CMK (cell line): ENCODE measurements around the gene SRPK2.
"Not testable (repeated sequence)": the region's sequence is repeated elsewhere in the genome, so short reads cannot be mapped to it uniquely, and the experiment has no call there.

ENCODE experiments used
- DNase-seq: peaks from one replicate; pipeline ENCODE4 v3.0.0-alpha.2; 2010; ENCODE audit warnings: low read depth

SRPK2 gene

DNA sequence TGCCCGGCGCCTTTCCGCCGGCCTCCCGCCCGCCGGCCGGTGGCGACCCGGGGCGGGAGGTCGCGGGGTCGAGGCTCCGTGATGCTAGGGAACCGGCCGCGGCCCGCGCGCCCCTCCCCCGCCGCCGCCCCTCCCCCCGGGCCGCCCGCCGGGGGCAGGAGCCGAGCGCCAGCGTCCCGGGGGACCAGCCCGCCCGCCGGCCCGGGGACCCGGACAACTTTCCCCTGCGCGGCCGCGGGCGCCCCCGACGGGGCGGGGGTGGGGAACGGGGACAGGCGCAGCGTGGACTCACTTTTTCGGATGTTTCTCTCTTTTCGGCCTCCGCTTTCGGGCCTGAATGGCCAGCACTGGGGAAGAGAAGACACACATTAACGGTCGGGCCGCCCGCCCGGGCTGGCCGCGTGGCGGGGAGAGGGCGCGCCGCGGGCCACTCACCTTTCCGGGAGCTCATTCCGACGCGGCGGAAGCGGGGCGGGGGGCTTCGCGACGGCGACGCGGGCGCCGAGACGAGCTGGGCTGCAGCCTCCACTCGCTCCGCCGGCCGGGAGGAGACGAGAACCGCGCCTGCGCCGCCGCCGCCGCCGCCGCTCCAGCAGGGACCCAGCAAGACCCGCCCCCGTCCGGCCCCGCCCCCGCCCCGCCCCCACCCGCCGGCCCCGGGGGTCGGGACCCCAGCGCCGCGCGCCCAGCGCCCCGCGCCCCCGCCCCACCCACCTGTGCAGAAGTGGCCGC, at the start of gene SRPK2:
Gene SRPK2 (minus strand): TSS at position 566 of the 732 bp plus-strand sequence.
- peak; percentile 9 for DNase-seq

DNA sequence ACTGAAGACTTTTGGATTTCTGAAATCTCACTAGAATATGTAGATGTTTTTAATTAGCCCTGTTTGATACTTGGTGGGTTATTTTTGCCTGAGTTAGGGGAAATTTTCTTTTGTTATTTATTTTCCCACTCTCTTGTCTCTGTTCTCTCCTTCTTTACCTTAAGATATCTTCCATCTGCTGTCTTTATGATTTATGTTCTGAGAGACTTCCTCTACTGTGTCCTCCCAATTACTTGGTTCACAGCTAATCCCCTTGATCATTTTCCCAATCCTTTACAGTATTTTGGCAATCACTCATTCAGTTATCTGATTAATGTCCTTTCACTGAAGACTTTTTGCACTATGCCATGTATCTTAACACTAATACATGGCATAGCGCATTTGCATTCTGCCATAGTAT, 49.5 kb upstream of the SRPK2 start:
- no peak for DNase-seq

DNA sequence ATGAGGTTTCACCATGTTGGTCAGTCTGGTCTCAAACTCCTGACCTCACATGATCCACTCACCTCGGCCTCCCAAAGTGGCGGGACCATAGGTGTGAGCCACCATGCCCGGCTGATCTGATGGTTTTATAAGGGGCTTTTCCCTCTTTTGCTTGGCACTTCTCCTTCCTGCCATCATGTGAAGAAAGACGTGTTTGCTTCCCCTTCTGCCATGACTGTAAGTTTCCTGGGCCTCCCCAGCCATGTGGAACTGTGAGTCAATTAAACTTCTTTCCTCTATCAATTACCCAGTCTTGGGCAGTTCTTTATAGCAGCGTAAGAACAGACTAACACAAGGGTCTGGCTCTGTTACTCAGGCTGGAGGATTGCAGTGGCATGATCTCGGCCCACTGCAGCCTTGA, 48.6 kb upstream of the SRPK2 start:
- not testable (repeated sequence) for DNase-seq

DNA sequence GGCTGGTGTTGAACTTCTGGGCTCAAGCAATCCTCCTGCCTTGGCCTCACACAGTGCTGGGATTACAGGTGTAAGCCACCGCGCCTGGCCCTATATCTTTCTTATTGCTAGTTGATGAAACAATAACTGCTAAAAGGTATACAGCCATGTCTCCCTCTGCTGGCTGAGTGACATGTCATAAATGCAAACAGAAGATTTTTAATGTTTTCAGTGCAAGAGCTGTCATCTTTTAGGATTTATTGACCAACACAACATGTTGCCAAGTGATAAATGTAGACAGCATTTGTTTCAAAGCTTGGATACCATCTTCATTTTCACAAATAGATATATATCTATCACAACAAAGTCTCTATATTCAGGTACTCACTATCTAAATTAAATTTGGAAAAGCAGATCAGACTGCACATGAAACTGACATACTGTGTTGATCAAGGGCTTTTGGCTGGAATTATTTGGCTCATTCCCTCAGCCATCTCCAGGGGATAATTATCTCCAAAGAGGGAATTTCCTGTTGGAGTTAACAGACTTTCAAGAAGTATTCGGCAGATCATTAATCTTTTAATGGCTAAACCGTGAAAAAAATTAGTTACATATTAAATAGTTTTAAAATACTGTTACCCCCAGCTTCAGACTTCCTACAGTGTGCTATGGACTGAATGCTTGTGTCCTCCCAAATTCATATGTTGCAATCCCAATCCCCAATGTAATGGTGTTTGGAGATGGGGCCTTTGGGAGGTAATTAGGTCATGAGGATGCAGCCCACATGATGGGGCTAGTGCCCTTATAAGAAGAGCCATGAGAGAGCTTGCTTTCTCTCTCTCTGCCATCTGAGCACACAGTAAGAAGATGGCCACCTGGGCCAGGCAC, 41.3 kb upstream of the SRPK2 start:
- no peak for DNase-seq

DNA sequence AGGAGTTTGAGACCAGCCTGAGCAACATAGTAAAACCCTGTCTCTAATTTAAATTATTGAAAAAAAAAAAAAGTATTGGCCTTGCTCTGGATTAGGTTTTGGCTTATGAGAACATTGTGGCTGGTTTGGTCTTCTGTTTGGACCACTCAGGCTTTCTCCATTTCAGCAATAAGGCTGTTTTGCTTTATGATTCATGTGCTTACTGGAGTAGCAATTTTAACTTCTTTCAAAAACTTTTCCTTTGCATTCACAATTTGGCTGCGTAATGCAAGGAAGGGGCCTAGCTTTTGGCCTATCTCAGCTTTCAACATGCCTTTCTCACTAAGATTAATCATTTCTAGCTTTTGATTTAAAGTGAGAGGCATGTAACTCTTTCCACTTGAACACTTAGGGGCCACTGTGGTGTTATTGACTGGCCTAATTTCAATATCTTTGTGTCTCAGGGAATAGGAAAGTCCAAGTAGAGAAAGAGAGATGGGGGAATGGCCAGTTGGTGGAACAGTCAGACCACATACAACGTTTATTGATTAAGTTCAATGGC, 38.0 kb upstream of the SRPK2 start:
- DNase-seq: no peak

DNA sequence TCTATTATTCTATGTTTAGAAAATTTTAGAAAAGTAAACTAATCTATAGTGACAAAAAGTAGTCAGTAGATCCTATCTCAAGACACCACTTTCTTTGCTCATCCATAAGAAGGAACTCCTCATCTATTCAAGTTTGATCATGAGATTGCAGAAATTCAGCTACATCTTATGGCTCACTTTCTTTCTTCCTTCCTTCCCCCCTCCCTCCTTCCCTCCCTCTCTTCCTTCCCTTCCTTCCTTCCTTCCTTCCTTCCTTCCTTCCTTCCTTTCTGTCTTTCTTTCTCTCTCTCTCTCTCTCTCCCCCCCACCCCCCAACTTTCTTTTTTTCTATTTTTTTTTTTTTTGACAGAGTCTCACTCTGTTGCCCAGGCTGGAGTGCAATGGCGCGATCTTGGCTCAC, 35.3 kb upstream of the SRPK2 start:
- no peak for DNase-seq

DNA sequence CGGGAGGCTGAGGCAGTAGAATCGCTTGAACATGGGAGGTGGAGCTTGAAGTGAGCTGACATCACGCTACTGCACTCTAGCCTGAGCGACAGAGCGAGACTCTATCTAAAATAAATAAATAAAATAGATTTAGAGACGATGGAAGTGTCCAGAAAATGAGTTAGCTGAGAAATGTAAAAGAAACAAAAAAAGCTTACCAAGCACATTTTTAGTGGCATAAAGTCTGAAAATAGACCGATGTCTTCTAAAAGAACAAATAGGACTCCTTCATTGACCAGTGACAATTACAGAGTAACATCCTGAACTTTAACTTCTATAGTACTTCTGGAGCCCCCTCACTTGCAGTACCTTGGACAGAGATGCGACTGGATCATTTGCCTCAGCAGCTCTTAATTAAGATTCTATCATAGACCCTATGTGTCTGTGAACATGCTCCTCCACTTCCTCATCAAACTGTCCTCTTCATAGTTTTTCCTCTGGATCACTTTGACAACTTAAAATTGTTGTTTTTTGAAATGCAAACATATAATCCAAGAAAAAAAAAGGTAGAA, 25.2 kb upstream of the SRPK2 start:
- no peak for DNase-seq

DNA sequence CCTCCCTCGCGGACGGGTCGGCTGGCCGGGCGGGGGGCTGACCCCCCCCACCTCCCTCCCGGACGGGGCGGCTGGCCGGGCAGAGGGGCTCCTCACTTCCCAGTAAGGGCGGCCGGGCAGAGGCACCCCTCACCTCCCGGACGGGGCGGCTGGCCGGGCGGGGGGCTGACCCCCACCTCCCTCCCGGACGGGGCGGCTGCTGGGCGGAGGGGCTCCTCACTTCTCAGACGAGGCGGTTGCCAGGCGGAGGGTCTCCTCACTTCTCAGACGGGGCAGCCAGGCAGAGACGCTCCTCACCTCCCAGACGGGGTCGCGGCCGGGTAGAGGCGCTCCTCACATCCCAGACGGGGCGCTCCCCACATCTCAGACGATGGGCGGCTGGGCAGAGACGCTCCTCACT, 22.1 kb upstream of the SRPK2 start:
- DNase-seq: not testable (repeated sequence)

DNA sequence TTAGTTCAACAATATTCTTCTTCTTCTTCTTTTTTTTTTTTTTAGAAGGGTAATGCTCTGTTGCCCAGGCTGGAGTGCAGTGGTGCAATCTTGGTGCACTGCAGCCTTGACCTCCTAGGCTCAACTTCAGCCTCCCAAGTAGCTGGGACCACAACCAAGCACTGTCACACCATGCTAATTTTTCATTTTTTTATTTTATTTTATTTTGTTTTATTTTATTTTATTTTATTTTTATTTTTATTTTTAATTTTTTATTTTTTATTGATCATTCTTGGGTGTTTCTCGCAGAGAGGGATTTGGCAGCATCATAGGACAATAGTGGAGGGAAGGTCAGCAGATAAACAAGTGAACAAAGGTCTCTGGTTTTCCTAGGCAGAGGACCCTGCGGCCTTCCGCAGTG, 21.1 kb upstream of the SRPK2 start:
- DNase-seq: not testable (repeated sequence)

DNA sequence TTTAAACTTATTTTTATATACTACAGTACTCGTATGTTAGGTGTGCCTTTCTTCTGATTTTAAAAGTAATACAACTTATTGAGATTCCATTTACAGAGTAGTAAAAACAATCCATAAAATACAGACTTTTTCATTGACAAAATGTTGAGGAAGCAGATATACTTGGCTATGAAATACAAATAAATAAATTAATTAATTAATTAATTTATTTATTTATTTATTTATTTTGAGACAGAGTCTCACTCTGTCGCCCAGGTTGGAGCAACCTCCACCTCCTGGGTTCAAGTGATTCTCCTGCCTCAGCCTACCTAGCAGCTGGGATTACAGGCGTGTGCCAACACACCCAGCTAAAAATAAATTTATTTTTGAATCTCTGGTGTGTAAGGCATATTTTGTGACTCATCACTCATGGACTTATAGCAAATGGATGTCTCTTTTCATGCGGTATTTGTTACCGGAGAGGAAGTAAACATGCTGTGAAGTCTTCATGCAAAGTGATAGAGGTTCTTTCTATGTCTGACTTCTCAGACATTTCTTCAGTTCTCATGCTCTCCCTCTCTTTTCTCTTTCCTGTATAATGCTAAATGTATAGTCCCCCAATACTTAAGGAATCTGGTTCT, 20.2 kb upstream of the SRPK2 start:
- DNase-seq: no peak

DNA sequence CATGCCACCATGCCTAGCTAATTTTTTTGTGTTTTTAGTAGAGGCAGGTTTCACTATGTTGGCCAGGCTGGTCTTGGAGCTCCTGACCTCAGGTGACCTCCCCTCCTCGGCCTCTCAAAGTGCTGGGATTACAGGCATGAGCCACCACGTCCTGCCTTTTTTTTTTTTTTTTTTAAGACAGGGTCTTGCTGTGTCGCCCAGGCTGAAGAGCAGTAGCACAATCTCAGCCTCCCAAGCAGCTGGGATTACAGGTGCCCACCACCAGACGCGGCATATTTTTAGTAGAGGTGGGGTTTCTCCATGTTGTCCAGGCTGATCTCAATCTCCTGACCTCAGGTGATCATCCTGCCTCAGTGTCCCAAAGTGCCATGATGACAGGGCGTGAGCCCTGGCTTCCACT, 14.4 kb upstream of the SRPK2 start:
- no peak for DNase-seq

DNA sequence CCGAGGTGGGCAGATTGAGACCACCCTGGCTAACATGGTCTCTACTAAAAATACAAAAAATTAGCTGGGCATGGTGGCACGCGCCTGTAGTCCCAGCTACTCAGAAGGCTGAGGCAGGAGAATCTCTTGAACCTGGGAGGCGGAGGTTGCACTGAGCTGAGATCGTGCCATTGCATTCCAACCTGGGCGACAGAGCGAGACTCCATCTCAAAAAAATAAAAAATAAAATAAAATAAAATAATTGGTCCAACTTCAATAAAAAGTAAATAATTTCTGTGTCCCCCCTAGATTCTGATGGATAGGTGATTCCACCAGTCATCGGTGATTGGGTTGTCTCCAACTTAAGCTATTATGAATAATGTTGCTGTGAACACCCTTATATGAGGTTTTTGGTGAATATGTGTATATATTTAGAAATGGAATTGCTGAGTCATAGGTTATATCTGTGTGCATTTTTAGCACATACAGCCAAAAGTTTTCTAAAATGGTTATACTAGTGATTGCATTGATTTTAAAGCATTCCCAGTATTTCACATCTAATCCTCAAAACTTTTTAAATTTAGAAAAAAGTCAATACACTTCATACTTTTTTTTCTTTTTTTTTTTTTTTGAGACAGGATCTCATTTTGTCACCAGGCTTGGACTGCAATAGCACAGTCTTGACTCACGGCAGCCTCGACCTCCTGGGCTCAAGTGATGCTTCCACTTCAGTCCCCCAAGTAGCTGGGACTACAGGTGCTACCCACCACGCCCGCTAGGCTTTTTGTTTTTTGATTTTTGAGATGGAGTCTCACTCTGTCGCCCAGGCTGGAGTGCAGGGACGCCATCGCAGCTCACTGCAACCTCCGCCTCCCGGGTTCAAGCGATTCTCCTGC, 13.7 kb upstream of the SRPK2 start:
- DNase-seq: no peak

DNA sequence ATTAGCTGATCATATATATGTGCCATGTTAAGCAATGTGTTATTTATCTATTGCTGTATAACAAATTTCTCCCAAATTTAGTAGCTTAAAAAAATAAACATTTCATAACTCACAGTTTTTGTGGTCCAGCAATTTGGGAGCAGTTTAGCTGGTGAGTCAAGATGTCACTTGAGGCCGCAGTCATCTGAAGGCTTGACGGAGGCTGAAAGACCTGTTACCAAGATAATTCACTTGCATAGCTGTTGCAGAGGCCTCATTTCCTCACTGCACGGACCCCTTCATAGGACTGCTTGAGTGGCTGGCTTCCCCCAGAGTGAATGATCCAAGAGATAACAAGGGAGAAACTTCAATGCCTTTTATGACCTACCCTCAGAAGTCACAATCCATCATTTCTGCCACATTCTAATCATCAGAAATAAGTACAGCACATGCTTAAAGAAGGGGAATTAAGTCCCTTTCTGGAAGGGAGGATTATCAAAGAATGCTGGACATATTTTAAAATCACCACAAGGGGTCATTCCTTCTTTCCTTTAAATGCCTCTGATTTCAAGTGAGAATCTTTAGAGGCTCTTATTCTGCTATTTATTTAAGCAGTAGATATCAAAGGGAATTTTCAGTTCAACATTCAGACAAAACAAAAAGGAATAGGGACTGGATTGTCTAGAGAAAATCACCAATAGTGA, 10.5 kb upstream of the SRPK2 start:
- no peak for DNase-seq

DNA sequence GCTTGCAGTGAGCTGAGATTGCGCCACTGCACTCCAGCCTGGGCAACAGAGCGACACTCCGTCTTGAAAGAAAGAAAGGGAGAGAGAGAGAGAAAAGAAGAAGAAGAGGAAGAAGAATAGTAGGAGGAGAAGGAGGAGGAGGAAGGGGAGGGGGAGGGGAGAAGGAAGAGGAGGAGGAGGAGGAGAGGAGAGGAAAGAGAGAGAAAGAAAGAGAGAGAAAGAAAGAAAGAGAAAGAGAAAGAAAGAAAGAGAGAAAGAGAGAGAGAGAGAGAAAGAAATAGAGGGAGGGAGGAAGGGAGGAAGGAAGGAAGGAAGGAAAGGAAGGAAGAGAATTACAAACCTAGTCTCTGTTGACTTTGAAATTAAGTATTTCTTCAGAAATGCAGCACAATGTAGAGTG, 7.8 kb upstream of the SRPK2 start:
- no peak for DNase-seq

DNA sequence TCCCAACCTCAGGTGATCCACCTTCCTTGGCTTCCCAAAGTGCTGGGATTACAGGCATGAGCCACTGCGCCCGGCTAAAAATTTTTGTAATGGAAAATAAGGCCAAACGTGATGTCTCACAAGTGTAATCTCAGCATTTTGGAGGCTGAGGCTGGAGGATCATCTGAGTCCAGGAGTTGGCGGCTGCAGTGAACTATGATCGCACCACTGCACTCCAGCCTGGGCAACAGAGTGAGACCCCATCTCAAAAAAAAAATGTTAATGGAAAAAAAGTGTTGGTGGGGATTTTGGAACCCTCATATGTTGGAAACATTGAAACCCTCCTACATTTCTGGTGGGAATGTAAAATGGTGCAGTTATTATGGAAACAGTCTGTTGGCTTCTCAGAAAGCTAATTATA, 2.7 kb upstream of the SRPK2 start:
- DNase-seq: no peak

DNA sequence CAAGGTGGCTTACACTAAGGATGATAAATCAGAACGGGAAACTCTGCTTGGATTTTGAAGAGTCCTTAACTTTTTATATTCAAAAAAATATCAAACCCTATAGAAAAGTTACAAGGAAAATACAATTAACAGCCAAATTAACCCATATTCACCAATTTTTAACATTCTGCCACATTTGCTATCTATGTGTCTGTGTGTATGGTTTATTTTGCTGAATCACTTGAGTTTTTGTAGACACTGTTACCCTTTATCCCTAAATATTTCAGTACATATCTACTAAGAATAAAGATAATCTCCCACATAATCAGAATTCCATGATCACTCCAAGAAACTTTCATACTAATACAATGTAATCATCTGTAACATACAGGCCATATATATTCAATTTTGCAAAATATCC, 1.2 kb upstream of the SRPK2 start:
- no peak for DNase-seq

DNA sequence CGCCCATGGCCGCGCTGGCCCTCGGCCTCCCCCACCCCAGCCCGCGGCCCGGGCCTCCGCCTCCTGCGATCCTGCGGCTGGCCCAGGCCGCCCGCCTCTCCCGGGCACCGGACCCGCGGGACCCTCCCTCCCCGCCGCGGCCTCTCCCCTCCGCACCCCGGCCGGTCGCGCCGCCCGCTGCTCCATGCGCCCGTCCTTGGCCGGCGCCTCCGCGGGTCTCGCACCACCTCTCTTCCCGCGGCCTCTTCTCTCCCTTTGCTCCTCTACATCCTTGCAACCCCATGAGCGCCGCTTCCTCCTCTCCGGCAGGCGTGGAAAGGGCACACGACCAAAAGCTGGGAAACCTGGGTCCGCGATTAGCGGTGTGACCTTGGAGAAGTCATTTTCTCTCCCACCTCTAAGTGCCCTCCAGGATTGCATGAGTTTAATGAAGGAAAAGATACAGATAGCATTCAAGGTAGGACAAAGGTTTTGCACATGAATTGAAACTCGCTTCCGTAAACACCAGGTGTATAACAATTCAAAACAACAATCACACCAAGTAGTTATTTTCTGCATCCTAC, 448 bp upstream of the SRPK2 start:
- peak; percentile 17 for DNase-seq

DNA sequence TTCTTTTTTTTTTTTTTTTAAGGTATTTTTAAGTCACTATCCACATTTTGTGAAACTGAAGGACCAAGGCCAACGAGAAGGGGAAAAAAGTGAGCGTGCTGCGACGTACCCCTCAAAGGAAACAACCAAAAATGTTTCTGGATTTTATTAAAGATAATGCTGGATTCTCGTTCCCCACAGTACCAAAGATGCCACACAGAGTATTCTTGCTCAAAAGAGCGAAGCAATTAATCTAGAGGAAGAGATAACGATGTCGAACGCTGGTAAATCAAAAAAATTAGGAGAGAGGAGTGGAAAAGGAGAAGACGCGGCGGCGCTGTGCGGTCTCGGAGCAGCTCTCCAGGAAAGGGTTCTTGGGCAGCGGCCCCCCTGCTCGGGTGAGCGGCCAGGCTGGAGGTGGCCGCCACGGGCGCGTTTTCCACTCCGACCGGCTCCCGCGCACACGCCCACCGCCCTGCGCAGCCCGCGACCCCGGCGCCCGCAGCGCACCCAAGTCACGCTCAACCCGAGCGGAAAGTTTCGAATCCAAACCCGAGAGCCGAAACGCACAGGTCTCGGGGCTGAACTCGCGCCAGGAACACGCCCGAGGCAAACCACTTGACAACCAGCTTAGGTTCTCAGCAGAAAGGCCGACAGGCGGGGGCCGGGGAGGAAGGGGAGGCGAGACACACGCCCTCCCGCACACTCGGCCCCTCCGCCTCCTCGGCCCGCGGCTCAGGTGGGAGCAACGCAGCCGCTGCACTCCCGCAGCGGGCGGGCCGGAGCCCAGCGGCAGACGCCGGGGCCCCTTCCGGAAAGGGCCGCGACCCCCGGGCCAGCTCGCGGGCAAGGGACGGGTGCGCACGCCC, 989 bp downstream of the SRPK2 start:
- peak; percentile 12 for DNase-seq

DNA sequence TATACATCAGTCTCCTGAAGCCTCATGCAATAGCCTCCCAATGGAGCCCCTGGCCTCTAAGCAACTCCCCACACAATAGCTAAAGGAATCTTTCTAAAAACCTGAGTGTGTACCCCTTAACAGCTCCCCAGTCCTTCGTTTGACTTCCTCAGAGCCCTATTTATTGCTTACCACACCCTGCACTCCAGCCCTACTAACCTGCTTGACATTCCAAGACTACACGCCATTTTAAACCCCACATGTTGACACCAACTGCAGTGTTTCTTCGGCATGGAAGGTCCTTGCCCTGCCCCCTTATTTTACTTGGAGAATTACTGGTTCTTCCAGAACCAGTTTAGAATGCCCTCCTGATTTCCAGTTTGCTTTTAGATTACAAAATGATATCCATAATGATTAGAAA, 10.8 kb downstream of the SRPK2 start:
- DNase-seq: no peak
